Endothelial cell of umbilical vein (primary cell): ENCODE measurements around the gene KCNIP3.
A peak's percentile ranks its signal among the peaks of the same experiment; 100 is the strongest.

Experiments
- EZH2 ChIP-seq: IDR thresholded peaks from 2 replicates; pipeline ENCODE4 v1.6.1; 2012; ENCODE audit warnings: borderline replicate concordance, low read depth, mild to moderate bottlenecking, moderate library complexity, low read length, inconsistent platforms; ENCODE audit not compliant: severe bottlenecking
- POLR2A ChIP-seq: IDR thresholded peaks from 2 replicates; pipeline ENCODE4 v1.6.1; 2012; ENCODE audit warnings: low read depth, mild to moderate bottlenecking, control low read depth, low read length
- POLR2AphosphoS5 ChIP-seq: IDR thresholded peaks from 2 replicates; pipeline ENCODE4 v1.6.1; 2012; ENCODE audit warnings: low read depth, mild to moderate bottlenecking, control low read depth, low read length, moderate library complexity; ENCODE audit not compliant: insufficient read depth
- TF ChIP-seq, protein P1 (sequence below): IDR thresholded peaks from 2 replicates; pipeline ENCODE4 v1.6.1; 2011; ENCODE audit not compliant: insufficient read depth, insufficient read length
- TF ChIP-seq, protein P2 (sequence below), 2 donors: IDR thresholded peaks; 1 replicate in 1 of 2; 2 replicates in 1 of 2; pipeline ENCODE4 v1.5.1; 2011; ENCODE audit warnings: low read length in 2 of 2, mild to moderate bottlenecking in 2 of 2, moderate library complexity in 2 of 2, control low read depth in 1 of 2, inconsistent platforms in 1 of 2, low read depth in 1 of 2; ENCODE audit not compliant: insufficient read depth in 1 of 2; ENCODE audit errors: extremely low read depth in 1 of 2

DNA sequence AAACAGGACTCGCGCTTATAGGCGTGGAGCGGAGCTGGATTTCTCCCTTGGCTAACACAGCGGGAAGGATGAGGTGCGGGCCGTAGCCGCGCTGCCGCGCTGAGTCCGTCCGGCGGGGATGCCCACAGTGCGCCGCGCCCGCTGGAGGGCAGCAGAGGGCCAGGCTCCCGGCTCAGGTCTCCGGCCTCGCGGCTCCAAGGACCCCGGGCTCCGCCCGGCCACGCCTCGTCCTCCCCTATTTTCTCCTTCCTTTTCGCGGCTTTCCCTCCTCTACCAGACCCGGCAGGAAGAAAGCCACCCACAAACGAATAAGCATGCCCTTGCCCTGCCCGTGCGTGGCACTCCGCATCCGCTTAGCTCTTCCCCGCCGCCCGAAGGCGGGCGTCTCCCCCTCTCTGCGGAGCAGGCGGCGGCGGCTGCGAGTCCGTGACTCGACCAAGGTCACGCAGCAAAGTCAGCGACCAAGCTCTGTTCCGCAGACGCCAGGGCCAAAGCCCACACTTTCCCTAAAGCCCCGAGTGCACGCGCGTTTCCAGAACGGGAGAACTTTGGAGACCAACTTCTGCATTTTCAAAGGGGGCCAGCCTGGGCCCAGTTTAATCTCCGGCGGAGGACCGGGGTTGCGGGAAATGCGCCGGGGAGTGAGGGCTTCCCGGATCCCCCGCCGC is 48.5 kb downstream of the KCNIP3 start:
- TF ChIP-seq, protein P1, sequence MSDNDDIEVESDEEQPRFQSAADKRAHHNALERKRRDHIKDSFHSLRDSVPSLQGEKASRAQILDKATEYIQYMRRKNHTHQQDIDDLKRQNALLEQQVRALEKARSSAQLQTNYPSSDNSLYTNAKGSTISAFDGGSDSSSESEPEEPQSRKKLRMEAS = no peak
- TF ChIP-seq, protein P2, sequence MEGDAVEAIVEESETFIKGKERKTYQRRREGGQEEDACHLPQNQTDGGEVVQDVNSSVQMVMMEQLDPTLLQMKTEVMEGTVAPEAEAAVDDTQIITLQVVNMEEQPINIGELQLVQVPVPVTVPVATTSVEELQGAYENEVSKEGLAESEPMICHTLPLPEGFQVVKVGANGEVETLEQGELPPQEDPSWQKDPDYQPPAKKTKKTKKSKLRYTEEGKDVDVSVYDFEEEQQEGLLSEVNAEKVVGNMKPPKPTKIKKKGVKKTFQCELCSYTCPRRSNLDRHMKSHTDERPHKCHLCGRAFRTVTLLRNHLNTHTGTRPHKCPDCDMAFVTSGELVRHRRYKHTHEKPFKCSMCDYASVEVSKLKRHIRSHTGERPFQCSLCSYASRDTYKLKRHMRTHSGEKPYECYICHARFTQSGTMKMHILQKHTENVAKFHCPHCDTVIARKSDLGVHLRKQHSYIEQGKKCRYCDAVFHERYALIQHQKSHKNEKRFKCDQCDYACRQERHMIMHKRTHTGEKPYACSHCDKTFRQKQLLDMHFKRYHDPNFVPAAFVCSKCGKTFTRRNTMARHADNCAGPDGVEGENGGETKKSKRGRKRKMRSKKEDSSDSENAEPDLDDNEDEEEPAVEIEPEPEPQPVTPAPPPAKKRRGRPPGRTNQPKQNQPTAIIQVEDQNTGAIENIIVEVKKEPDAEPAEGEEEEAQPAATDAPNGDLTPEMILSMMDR (IDR thresholded peaks at IDR 0.05; ENCODE audit: extremely low read depth in 1 of 2, insufficient read depth in 1 of 2, low read depth in 1 of 2, low read length in 2 of 2) = peak; percentile 97 to 98
- TF ChIP-seq POLR2A = no peak
- peak; percentile 51 for TF ChIP-seq EZH2
- no peak for TF ChIP-seq POLR2AphosphoS5
